ENCODE data around the gene RYR3. TPM values are rescaled to one million over a fixed set of nuclear protein-coding genes. Genes with fewer than 3 reads are reported as not detected.

The RYR3 gene
- total RNA-seq, 1 experiment from 2014 or later, result not detected

GRCh38 chr15:33735637-33736247, 425.0 kb downstream of the RYR3 start:
- no peak for TF ChIP-seq EZH2phosphoT487 (IDR thresholded peaks at IDR 0.05; ENCODE audit: borderline replicate concordance, low read length)
- peak; percentile 82 for TF ChIP-seq CTCF (conservative IDR thresholded peaks at IDR 0.05; ENCODE audit: low read depth, low read length)
- CTCF ChIA-PET, result interaction anchor here (0.6 kb wide), 1 partner anchor 228 kb away, joined by 4 read pairs; no protein-coding TSS in a partner anchor
- peak; percentile 67 for DNase-seq

GRCh38 chr15:33737687-33738601, 427.2 kb downstream of the RYR3 start:
- no TSS peak for BruUV-seq (replicated peaks)
- Histone ChIP-seq H3F3A (ENCODE audit: low read length, unreplicated experiment) (no peaks in the 10 kb centered on the region), H3K27me3 (ENCODE audit: low read length) (peaks cover 15% of the 10 kb centered on the region), H3K9ac (ENCODE audit: low read length) (no peak overlapping the region), H2AFZ (ENCODE audit: low read length) (no peak overlapping the region), H3K27ac (ENCODE audit: low read length) (no peak overlapping the region), H3K36me3 (ENCODE audit: low read depth, low read length) (no peaks in the 10 kb centered on the region), H4K20me1 (ENCODE audit: low read length) (0 out of 2 replicates have a peak, but pooled peaks cover 3% of the 10 kb centered on the region), H3K4me2 (ENCODE audit: low read length) (0 out of 2 replicates have a peak overlapping the region, but pooled peaks have one; percentile 8), H3K4me3 (ENCODE audit: low read length) (no peak overlapping the region), H3K79me2 (ENCODE audit: low read length) (no peaks in the 10 kb centered on the region), H3K4me1 (ENCODE audit: insufficient read depth, low read length) (no peaks in the 10 kb centered on the region), H3K9me2 (replicated peaks; ENCODE audit: low read length) (no peaks in the 10 kb centered on the region), H3K9me3 (ENCODE audit: low read length) (no peaks in the 10 kb centered on the region)
- intact Hi-C loops (cut with micrococcal nuclease), result no loop called here
- ATAC-seq, result peak; percentile 87
- ChIA-PET CTCF (interaction anchor here (0.6 to 1.0 kb wide), 6 partner anchors 8 to 445 kb away, joined by 3 to 7 read pairs (median 4); no protein-coding TSS in a partner anchor), POLR2A (ENCODE audit: unreplicated experiment) (interaction anchor here (0.6 kb wide), 1 partner anchor 16 kb away, joined by 10 read pairs; no protein-coding TSS in a partner anchor)
- peak; percentile 74 for DNase-seq
- TF ChIP-seq EZH2 (IDR thresholded peaks at IDR 0.05; ENCODE audit: low read length, unreplicated experiment) (no peak), CTCF (conservative IDR thresholded peaks at IDR 0.05; ENCODE audit: low read depth, low read length) (peak; percentile 87)

More at GRCh38 chr15:33735637-33736247, 425.0 kb downstream of the RYR3 start:
- H3K9me3 ChIP-seq (ENCODE audit: low read length), result no peaks in the 10 kb centered on the region
- no peak overlapping the region for H2AFZ ChIP-seq (ENCODE audit: low read length)
- no peak overlapping the region for H3K9ac ChIP-seq (ENCODE audit: low read length)
- no peaks in the 10 kb centered on the region for H4K20me1 ChIP-seq (ENCODE audit: low read length)
- H3K4me2 ChIP-seq (ENCODE audit: low read length), result no peak overlapping the region
- H3K4me3 ChIP-seq (ENCODE audit: low read length), result no peak overlapping the region
- H3K9me2 ChIP-seq (replicated peaks; ENCODE audit: low read length), result no peaks in the 10 kb centered on the region
- peak; percentile 89 for ATAC-seq
- H3K27ac ChIP-seq (ENCODE audit: low read length), result no peak overlapping the region
- no peaks in the 10 kb centered on the region for H3K4me1 ChIP-seq (ENCODE audit: insufficient read depth, low read length)
- POLR2A ChIA-PET (ENCODE audit: unreplicated experiment), result interaction anchor here (0.7 kb wide), 1 partner anchor 66 kb away, joined by 3 read pairs; no protein-coding TSS in a partner anchor
- intact Hi-C loops (cut with micrococcal nuclease), result loop anchor here (1.0 kb wide), 3 partner anchors 229 to 259 kb away; no protein-coding TSS in a partner anchor
- H3K79me2 ChIP-seq (ENCODE audit: low read length), result no peaks in the 10 kb centered on the region
- BruUV-seq (replicated peaks), result no TSS peak
- peaks cover 3% of the 10 kb centered on the region; the same call in 1 of the 2 replicates for H3K27me3 ChIP-seq (ENCODE audit: low read length)
- H3K36me3 ChIP-seq (ENCODE audit: low read depth, low read length), result no peaks in the 10 kb centered on the region
- H3F3A ChIP-seq (ENCODE audit: low read length, unreplicated experiment), result no peaks in the 10 kb centered on the region
